ENCODE measurements around the gene BMP10.

The BMP10 gene

GRCh38 chr2:68819556-68819955 lies 51.6 kb downstream of the BMP10 start:
- no peak overlapping the region for H3K27ac ChIP-seq (replicated peaks; ENCODE audit: low read length)
- WGBS, 2 donors (ENCODE audit: extremely low coverage in 2 of 2, insufficient read length in 2 of 2, insufficient replicate concordance in 1 of 2): no CpG with 5 or more reads among the region's 6 CpGs
- no peaks in the 10 kb centered on the region for H3K27me3 ChIP-seq (ENCODE audit: control insufficient read depth in 3 of 3, insufficient read depth in 3 of 3, low read depth in 1 of 3, low read length in 3 of 3)
- no peak overlapping the region for H3K4me2 ChIP-seq (ENCODE audit: insufficient read depth, low read length, poor library complexity, severe bottlenecking)
- no peak overlapping the region for H3K4me3 ChIP-seq (ENCODE audit: low read length in 2 of 2)
- no peaks in the 10 kb centered on the region for H3K36me3 ChIP-seq (replicated peaks in 1 of 2; ENCODE audit: control insufficient read depth in 2 of 2, insufficient read depth in 2 of 2, low read length in 2 of 2)
- H3K9me3 ChIP-seq (replicated peaks in 1 of 2; ENCODE audit: control insufficient read depth in 2 of 2, insufficient read depth in 1 of 2, low read depth in 1 of 2, low read length in 2 of 2): no peaks in the 10 kb centered on the region
- no peak for DNase-seq (ENCODE audit: low spot score)
- no peak overlapping the region for H2BK120ac ChIP-seq (ENCODE audit: low read depth, low read length)
- H4K8ac ChIP-seq (ENCODE audit: low read depth, low read length): no peak overlapping the region
- H3K4me1 ChIP-seq (ENCODE audit: control insufficient read depth in 2 of 2, insufficient read depth in 1 of 2, low read depth in 1 of 2, low read length in 2 of 2): no peaks in the 10 kb centered on the region
- H2BK5ac ChIP-seq (ENCODE audit: low read length): no peak overlapping the region
- no peak overlapping the region for H3K9ac ChIP-seq (ENCODE audit: low read depth, low read length, poor library complexity)
- H3K18ac ChIP-seq (ENCODE audit: low read length): no peak overlapping the region
- no peak overlapping the region for H2BK12ac ChIP-seq (ENCODE audit: low read length)
- H2AK5ac ChIP-seq (ENCODE audit: low read depth, low read length): no peak overlapping the region
- H3K23ac ChIP-seq (ENCODE audit: low read depth, low read length, poor library complexity): no peak overlapping the region
- no peak overlapping the region for H3K4ac ChIP-seq (ENCODE audit: low read length)
- no peak overlapping the region for H2AFZ ChIP-seq (ENCODE audit: low read length)
- H3K79me1 ChIP-seq (ENCODE audit: low read depth, low read length): no peaks in the 10 kb centered on the region
- H2BK15ac ChIP-seq (ENCODE audit: low read length): no peak overlapping the region
- no peak overlapping the region for H3K14ac ChIP-seq (ENCODE audit: low read length)
- H4K91ac ChIP-seq (ENCODE audit: low read depth, low read length, poor library complexity): no peak overlapping the region

DNA sequence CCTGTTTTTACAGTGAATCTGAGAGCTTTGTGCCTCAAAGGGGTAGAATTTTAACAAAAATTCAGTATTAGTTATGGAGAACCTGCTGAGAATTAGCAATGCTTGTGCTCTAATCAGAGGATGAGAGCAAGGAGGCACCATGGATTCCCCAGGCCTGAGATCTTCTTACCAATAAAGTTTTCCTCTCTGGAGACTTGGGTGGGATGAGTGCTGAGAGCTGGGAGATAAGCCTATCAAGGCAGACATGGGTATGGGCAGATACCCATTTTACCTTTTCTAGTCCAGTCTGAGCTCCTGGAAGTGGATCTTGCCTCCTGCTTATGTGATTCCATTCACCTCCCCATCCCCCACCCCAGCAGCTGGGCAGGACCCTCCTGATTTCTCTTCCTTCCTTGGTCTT lies 53.9 kb downstream of the BMP10 start:
- Histone ChIP-seq H3K4ac (ENCODE audit: low read length) (no peak overlapping the region), H2AFZ (ENCODE audit: low read length) (no peak overlapping the region), H4K8ac (ENCODE audit: low read depth, low read length) (no peak overlapping the region), H3K18ac (ENCODE audit: low read length) (no peak overlapping the region), H3K36me3 (replicated peaks in 1 of 2; ENCODE audit: control insufficient read depth in 2 of 2, insufficient read depth in 2 of 2, low read length in 2 of 2) (no peaks in the 10 kb centered on the region), H2BK5ac (ENCODE audit: low read length) (no peak overlapping the region), H3K27me3 (ENCODE audit: control insufficient read depth in 3 of 3, insufficient read depth in 3 of 3, low read depth in 1 of 3, low read length in 3 of 3) (no peaks in the 10 kb centered on the region), H4K91ac (ENCODE audit: low read depth, low read length, poor library complexity) (no peak overlapping the region), H2AK5ac (ENCODE audit: low read depth, low read length) (no peak overlapping the region), H3K4me2 (ENCODE audit: insufficient read depth, low read length, poor library complexity, severe bottlenecking) (no peak overlapping the region), H3K4me3 (ENCODE audit: low read length in 2 of 2) (no peak overlapping the region), H2BK15ac (ENCODE audit: low read length) (no peak overlapping the region), H3K23ac (ENCODE audit: low read depth, low read length, poor library complexity) (no peak overlapping the region), H3K9ac (ENCODE audit: low read depth, low read length, poor library complexity) (no peak overlapping the region), H2BK12ac (ENCODE audit: low read length) (no peak overlapping the region), H3K4me1 (ENCODE audit: control insufficient read depth in 2 of 2, insufficient read depth in 1 of 2, low read depth in 1 of 2, low read length in 2 of 2) (no peaks in the 10 kb centered on the region), H2BK120ac (ENCODE audit: low read depth, low read length) (no peak overlapping the region), H3K27ac (replicated peaks; ENCODE audit: low read length) (no peak overlapping the region), H3K79me1 (ENCODE audit: low read depth, low read length) (no peaks in the 10 kb centered on the region), H3K14ac (ENCODE audit: low read length) (no peak overlapping the region), H3K9me3 (replicated peaks in 1 of 2; ENCODE audit: control insufficient read depth in 2 of 2, insufficient read depth in 1 of 2, low read depth in 1 of 2, low read length in 2 of 2) (no peaks in the 10 kb centered on the region)
- no peak for DNase-seq (ENCODE audit: low spot score)
